Suprapubic skin (tissue), 4 donors: ENCODE measurements around the gene NIPAL1. TPM values are rescaled to one million over a fixed set of nuclear protein-coding genes. Genes with fewer than 3 reads are reported as not detected.

Experiments used
- DNase-seq, 2 donors: peaks; one replicate each; pipeline ENCODE4 v3.0.0-alpha.2; 2019; ENCODE audit warnings: low spot score in 2 of 2
- H3K27ac ChIP-seq: fragments of 200-600 bp; sonication (generic); one replicate; pipeline ENCODE4 v1.5.1; 2019
- H3K27me3 ChIP-seq: fragments of 200-600 bp; sonication (generic); one replicate; pipeline ENCODE4 v1.5.1; 2019
- H3K36me3 ChIP-seq: fragments of 200-600 bp; sonication (generic); one replicate; pipeline ENCODE4 v1.5.1; 2019
- H3K4me1 ChIP-seq: fragments of 200-600 bp; sonication (generic); one replicate; pipeline ENCODE4 v1.5.1; 2019
- H3K4me3 ChIP-seq: fragments of 200-600 bp; sonication (generic); one replicate; pipeline ENCODE4 v1.5.1; 2019; ENCODE audit warnings: mild to moderate bottlenecking
- H3K9me3 ChIP-seq: fragments of 200-600 bp; sonication (generic); one replicate; pipeline ENCODE4 v1.5.1; 2019
- EP300 ChIP-seq: sonication (generic); formaldehyde crosslinking; IDR thresholded peaks from one replicate; pipeline ENCODE4 v1.6.1; 2017; ENCODE audit warnings: antibody characterized with exemption
- POLR2A ChIP-seq, 2 donors: fragments of 450-650 bp; IDR thresholded peaks; one replicate each; pipeline ENCODE4 v1.6.1; 2017; ENCODE audit warnings: antibody characterized with exemption in 2 of 2, mild to moderate bottlenecking in 2 of 2, moderate library complexity in 2 of 2
- POLR2AphosphoS5 ChIP-seq, 3 donors: sonication (generic); formaldehyde crosslinking; IDR thresholded peaks; one replicate each; pipeline ENCODE4 v1.6.1; 2017; ENCODE audit warnings: antibody characterized with exemption in 3 of 3
- WGBS: methylation state at CpG from one replicate; pipeline ENCODE4 v1.1.5; 2018; 5-methylcytosine and 5-hydroxymethylcytosine counted together
- total RNA-seq, 4 donors: library from RNA; depleted of rRNA; stranded (reverse); fragments of >200 nt; gene quantifications; one replicate each; pipeline ENCODE4 v1.1.0, GENCODE V29; 2016
- TF ChIP-seq, protein P1 (sequence below), 2 donors: fragments of 200-600 bp in 1 of 2; fragments of 450-650 bp in 1 of 2; sonication (generic) in 1 of 2; IDR thresholded peaks; one replicate each; pipeline ENCODE4 v1.5.1; 2016 to 2019; ENCODE audit warnings: antibody characterized with exemption in 2 of 2, mild to moderate bottlenecking in 1 of 2, moderate library complexity in 1 of 2

Gene NIPAL1
- total RNA-seq, 4 donors from 2014 or later: 19.2 to 55.6 (median 27.2) TPM

DNA sequence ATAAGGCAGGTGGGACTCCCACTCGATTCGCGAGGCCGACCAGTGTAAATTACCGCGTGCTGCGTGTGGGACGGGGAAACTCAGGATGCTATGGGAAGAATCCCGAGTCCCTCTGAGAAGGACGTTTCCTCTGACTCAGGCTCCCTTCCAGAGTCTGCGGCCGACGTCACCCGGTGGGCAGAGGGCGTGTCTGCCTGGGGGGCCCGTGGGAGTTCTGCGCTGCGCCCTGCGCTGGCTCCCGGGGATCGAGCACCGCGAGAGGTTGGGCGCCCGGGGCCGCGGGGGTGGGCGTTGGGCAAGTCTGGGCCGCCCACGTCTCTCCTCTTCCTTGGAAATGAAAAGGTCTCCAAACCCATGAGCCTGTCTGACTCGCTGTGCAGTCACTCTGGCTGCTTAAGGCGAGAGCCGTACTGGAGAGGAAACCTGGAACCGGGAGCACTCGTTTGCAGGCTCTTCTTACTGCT, 568 bp downstream of the NIPAL1 start:
- peak overlapping the region; percentile 94 for H3K27ac ChIP-seq
- H3K36me3 ChIP-seq: no peaks in the 10 kb centered on the region
- DNase-seq: peak; percentile 75 to 77
- no peak for TF ChIP-seq POLR2AphosphoS5 (IDR thresholded peaks at IDR 0.05)
- TF ChIP-seq, protein P1, sequence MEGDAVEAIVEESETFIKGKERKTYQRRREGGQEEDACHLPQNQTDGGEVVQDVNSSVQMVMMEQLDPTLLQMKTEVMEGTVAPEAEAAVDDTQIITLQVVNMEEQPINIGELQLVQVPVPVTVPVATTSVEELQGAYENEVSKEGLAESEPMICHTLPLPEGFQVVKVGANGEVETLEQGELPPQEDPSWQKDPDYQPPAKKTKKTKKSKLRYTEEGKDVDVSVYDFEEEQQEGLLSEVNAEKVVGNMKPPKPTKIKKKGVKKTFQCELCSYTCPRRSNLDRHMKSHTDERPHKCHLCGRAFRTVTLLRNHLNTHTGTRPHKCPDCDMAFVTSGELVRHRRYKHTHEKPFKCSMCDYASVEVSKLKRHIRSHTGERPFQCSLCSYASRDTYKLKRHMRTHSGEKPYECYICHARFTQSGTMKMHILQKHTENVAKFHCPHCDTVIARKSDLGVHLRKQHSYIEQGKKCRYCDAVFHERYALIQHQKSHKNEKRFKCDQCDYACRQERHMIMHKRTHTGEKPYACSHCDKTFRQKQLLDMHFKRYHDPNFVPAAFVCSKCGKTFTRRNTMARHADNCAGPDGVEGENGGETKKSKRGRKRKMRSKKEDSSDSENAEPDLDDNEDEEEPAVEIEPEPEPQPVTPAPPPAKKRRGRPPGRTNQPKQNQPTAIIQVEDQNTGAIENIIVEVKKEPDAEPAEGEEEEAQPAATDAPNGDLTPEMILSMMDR (IDR thresholded peaks at IDR 0.05): no peak
- peak in 1 of 2 donors; percentile 6 for TF ChIP-seq POLR2A (IDR thresholded peaks at IDR 0.05)
- no peak for TF ChIP-seq EP300
- H3K4me1 ChIP-seq: peaks cover 23% of the 10 kb centered on the region
- 5% methylated on average over 6 of the region's 35 CpGs for WGBS
- no peaks in the 10 kb centered on the region for H3K27me3 ChIP-seq
- H3K9me3 ChIP-seq: no peaks in the 10 kb centered on the region
- H3K4me3 ChIP-seq: peak overlapping the region; percentile 75

DNA sequence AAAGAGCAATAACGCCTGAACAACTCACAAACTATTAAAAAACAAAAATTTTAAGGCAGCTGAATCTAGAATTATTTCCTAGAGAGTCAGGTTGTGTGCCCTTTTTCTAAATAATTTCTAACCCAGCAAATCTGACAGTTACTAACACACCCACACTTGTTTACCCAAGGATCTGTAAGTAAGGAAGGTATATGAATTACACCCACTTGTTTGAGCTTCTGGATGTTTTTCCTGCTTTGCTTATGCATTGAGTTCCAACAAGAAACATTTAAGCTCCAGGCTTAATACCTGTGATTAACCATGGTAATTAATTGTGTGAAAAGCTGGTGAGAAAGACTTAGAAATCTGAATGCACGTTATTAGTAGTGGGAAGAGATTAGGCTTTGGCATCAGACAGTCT, 1.5 kb downstream of the NIPAL1 start:
- Histone ChIP-seq H3K9me3 (no peaks in the 10 kb centered on the region), H3K4me1 (peaks cover 23% of the 10 kb centered on the region), H3K4me3 (peak overlapping the region; percentile 75), H3K36me3 (no peaks in the 10 kb centered on the region), H3K27ac (peak overlapping the region; percentile 94), H3K27me3 (no peaks in the 10 kb centered on the region)
- DNase-seq: no peak
- TF ChIP-seq POLR2AphosphoS5 (IDR thresholded peaks at IDR 0.05) (no peak), EP300 (no peak), POLR2A (IDR thresholded peaks at IDR 0.05) (no peak)
- TF ChIP-seq, protein P1 (IDR thresholded peaks at IDR 0.05): no peak
- 59% methylated on average over 2 of the region's 2 CpGs for WGBS

DNA sequence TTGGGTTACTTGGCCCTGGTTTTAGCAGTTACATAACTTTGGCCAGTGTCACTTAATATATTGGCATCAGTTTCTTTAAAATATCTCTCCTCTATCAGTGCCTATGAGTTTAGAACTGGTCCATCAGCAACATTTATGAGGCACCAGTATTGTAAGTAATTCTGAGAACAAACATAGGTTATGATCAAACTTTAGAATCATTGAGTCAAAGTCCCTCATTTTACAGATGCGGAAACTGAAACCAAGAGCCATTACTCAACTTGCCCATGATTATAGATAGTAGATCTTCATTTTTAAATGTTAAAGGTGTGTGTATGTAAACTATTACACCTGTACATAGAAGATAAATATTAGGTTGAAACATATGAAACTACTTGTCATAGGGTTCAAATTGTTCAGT, 4.5 kb downstream of the NIPAL1 start:
- DNase-seq: no peak
- TF ChIP-seq POLR2AphosphoS5 (IDR thresholded peaks at IDR 0.05) (no peak), EP300 (no peak)
- TF ChIP-seq, protein P1 (IDR thresholded peaks at IDR 0.05): no peak
- H3K27ac ChIP-seq: no peak overlapping the region
- no peaks in the 10 kb centered on the region for H3K27me3 ChIP-seq
- peaks cover 17% of the 10 kb centered on the region for H3K4me1 ChIP-seq
- no peak overlapping the region for H3K4me3 ChIP-seq
- 91% methylated on average over 1 of the region's 1 CpG for WGBS
- H3K9me3 ChIP-seq: no peaks in the 10 kb centered on the region
- H3K36me3 ChIP-seq: no peaks in the 10 kb centered on the region

DNA sequence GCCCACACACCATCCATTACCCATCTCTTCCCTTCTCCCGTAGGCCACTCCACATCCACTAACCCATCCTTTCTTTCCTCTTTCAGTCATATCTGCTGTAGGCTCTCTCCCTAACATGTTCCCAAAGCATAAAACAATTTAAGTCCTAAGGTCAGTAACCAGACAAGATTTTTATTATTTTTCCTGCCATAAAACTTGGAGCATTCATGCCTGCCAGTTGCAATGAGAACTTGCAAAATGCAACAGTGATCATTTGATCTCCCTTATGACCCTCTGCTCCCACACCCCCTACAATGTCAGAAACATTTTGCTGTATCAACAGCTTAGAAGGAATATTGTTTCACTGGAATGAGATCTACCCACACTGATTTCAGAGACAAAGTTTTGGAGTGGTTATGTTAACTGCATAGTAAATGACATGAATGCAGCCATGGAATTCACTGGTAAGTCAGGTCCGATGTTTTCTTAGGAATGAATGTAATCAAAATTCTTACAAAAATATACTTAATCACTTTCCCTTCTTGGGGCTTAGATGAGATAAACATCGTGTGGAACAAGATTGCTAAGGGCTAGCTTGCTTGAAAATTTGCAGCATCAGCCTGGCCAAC, 5.7 kb downstream of the NIPAL1 start:
- H3K4me1 ChIP-seq: peaks cover 5% of the 10 kb centered on the region
- no peaks in the 10 kb centered on the region for H3K27me3 ChIP-seq
- DNase-seq: no peak
- TF ChIP-seq EP300 (no peak), POLR2AphosphoS5 (IDR thresholded peaks at IDR 0.05) (no peak), POLR2A (IDR thresholded peaks at IDR 0.05) (no peak)
- TF ChIP-seq, protein P1 (IDR thresholded peaks at IDR 0.05): no peak
- H3K4me3 ChIP-seq: no peak overlapping the region
- no peaks in the 10 kb centered on the region for H3K36me3 ChIP-seq
- WGBS: 83% methylated on average over 3 of the region's 3 CpGs
- H3K9me3 ChIP-seq: no peaks in the 10 kb centered on the region
- H3K27ac ChIP-seq: no peak overlapping the region

DNA sequence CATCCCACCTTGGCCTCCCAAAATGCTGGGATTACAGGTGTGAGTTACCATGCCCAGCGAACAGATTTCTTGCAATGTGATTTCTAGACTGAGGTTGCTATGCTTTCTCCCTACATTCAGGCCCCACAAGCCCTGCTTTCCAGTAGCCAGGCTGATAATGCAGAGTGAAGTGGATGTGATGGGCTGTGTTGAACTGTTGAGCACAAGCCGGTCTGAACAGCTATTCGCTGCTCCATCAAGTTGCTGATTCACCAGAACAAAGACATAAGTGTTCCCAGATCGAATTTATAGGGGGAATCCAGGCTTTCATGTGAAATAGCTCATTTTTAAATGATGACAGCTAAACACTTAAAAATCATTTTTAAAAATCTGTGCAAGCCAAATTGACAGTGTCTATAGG, 8.0 kb downstream of the NIPAL1 start:
- peaks cover 5% of the 10 kb centered on the region for H3K36me3 ChIP-seq

More for the DNA sequence above, 8.0 kb downstream of the NIPAL1 start:
- Histone ChIP-seq H3K27me3 (no peaks in the 10 kb centered on the region), H3K4me1 (no peaks in the 10 kb centered on the region), H3K4me3 (no peak overlapping the region), H3K9me3 (no peaks in the 10 kb centered on the region), H3K27ac (no peak overlapping the region)
- no peak for TF ChIP-seq POLR2AphosphoS5 (IDR thresholded peaks at IDR 0.05)
- TF ChIP-seq, protein P1 (IDR thresholded peaks at IDR 0.05): no peak
- TF ChIP-seq POLR2A (IDR thresholded peaks at IDR 0.05): no peak
- TF ChIP-seq EP300: no peak
- DNase-seq: no peak
- 59% methylated on average over 4 of the region's 4 CpGs for WGBS
